Caco-2 (cell line): ENCODE results near the gene BDKRB2. TPM values are rescaled to one million over a fixed set of nuclear protein-coding genes. Genes with fewer than 3 reads are reported as not detected.

Experiments used
- BruUV-seq: library from RNA; stranded (reverse); fragments of 400-500 nt; replicated peaks from 2 replicates; lab custom pipeline; 2021; lab: Mats Ljungman, UMichigan
- CTCF ChIA-PET: fragments of 300-600 bp; sonication (Branson Sonifier 250); formaldehyde crosslinking; loops from one replicate; lab custom pipeline; 2022; ENCODE audit warnings: antibody characterized with exemption; lab: Charles Lee
- POLR2A ChIA-PET: fragments of 300-600 bp; sonication (Branson Sonifier 250); formaldehyde crosslinking; loops from one replicate; lab custom pipeline; 2022; ENCODE audit warnings: antibody characterized with exemption; lab: Charles Lee
- DNase-seq, 2 experiments: peaks; one replicate each; pipeline versions ENCODE4 v3.0.0 to v3.0.0-alpha.2; 2020 to 2022
- H3K27me3 ChIP-seq: replicated peaks from 2 replicates; pipeline ENCODE4 v1.6.0; 2011; ENCODE audit warnings: low read length; ENCODE audit not compliant: control insufficient read depth, insufficient read depth
- H3K36me3 ChIP-seq: 2 replicates; pipeline ENCODE4 v1.5.1; 2011; ENCODE audit warnings: low read length; ENCODE audit not compliant: control insufficient read depth, insufficient read depth
- H3K4me1 ChIP-seq: fragments of 250-450 bp; sonication (Bioruptor Pico); 2 replicates; pipeline ENCODE4 v1.5.1; 2020; ENCODE audit warnings: mild to moderate bottlenecking
- H3K4me3 ChIP-seq: 2 replicates; pipeline ENCODE4 v1.5.1; 2011; ENCODE audit warnings: low read depth, mild to moderate bottlenecking, control low read depth, low read length
- H3K9me3 ChIP-seq: fragments of 250-450 bp; sonication (Bioruptor Pico); 2 replicates; pipeline ENCODE4 v1.5.1; 2020; ENCODE audit warnings: mild to moderate bottlenecking, moderate library complexity
- H3K27ac Mint-ChIP-seq: one replicate; pipeline ENCODE4 v1.8.0; 2022; ENCODE audit warnings: mixed read lengths; ENCODE audit not compliant: unreplicated experiment
- H3K27me3 Mint-ChIP-seq: one replicate; pipeline ENCODE4 v1.8.0; 2022; ENCODE audit warnings: mixed read lengths; ENCODE audit not compliant: insufficient read depth, unreplicated experiment
- H3K36me3 Mint-ChIP-seq: one replicate; pipeline ENCODE4 v1.8.0; 2022; ENCODE audit warnings: mild to moderate bottlenecking, mixed read lengths; ENCODE audit not compliant: insufficient read depth, unreplicated experiment
- H3K4me1 Mint-ChIP-seq: one replicate; pipeline ENCODE4 v1.8.0; 2022; ENCODE audit warnings: low read depth, mixed read lengths; ENCODE audit not compliant: unreplicated experiment
- H3K4me3 Mint-ChIP-seq: one replicate; pipeline ENCODE4 v1.8.0; 2022; ENCODE audit warnings: mild to moderate bottlenecking, moderate library complexity, mixed read lengths; ENCODE audit not compliant: unreplicated experiment
- H3K9me3 Mint-ChIP-seq: one replicate; pipeline ENCODE4 v1.8.0; 2022; ENCODE audit warnings: mixed read lengths; ENCODE audit not compliant: unreplicated experiment
- CTCF ChIP-seq, 2 experiments: fragments of 200-600 bp in 1 of 2; IDR thresholded peaks; 1 replicate in 1 of 2; 2 replicates in 1 of 2; pipeline versions ENCODE4 v1.5.1 to v1.8.0; 2011 to 2022; ENCODE audit warnings: antibody characterized with exemption in 1 of 2, control low read depth in 1 of 2, inconsistent platforms in 1 of 2, low read depth in 1 of 2, low read length in 1 of 2, mild to moderate bottlenecking in 1 of 2, moderate library complexity in 1 of 2; ENCODE audit not compliant: insufficient read depth in 1 of 2, severe bottlenecking in 1 of 2, unreplicated experiment in 1 of 2
- intact Hi-C: fragments of 100-400 bp; cut with micrococcal nuclease; formaldehyde crosslinking; loops from one replicate; pipeline ENCODE4 v1.10.0; 2022; ENCODE audit not compliant: unreplicated experiment
- total RNA-seq: library from RNA; stranded (reverse); gene quantifications from 2 replicates; pipeline ENCODE4 v1.2.3, GENCODE V29; 2022

BDKRB2 gene
- total RNA-seq, 1 experiment from 2014 or later, result 2.0 TPM

GRCh38 chr14:96184737-96185136, 19.9 kb upstream of the BDKRB2 start:
- CTCF ChIA-PET, result no interaction called here
- H3K4me1 ChIP-seq, result no peaks in the 10 kb centered on the region
- no TSS peak for BruUV-seq
- no peaks in the 10 kb centered on the region for H3K9me3 Mint-ChIP-seq
- H3K4me3 ChIP-seq, result no peak overlapping the region
- no peaks in the 10 kb centered on the region for H3K4me1 Mint-ChIP-seq
- no peak for DNase-seq
- intact Hi-C loops, result no loop called here
- no peaks in the 10 kb centered on the region for H3K27me3 ChIP-seq
- no peak overlapping the region for H3K27ac Mint-ChIP-seq
- H3K9me3 ChIP-seq, result no peaks in the 10 kb centered on the region
- POLR2A ChIA-PET, result no interaction called here
- H3K36me3 ChIP-seq, result no peaks in the 10 kb centered on the region
- no peaks in the 10 kb centered on the region for H3K36me3 Mint-ChIP-seq
- no peak for TF ChIP-seq CTCF (IDR thresholded peaks at IDR 0.05; ENCODE audit: insufficient read depth in 1 of 2, low read depth in 1 of 2, low read length in 1 of 2, severe bottlenecking in 1 of 2, unreplicated experiment in 1 of 2)
- no peak overlapping the region for H3K4me3 Mint-ChIP-seq
- no peaks in the 10 kb centered on the region for H3K27me3 Mint-ChIP-seq

- Mint-ChIP-seq H3K9me3 (no peaks in the 10 kb centered on the region), H3K36me3 (no peaks in the 10 kb centered on the region), H3K27ac (no peak overlapping the region), H3K4me1 (no peaks in the 10 kb centered on the region), H3K4me3 (no peak overlapping the region), H3K27me3 (no peaks in the 10 kb centered on the region)
- intact Hi-C loops, result no loop called here
- Histone ChIP-seq H3K36me3 (no peaks in the 10 kb centered on the region), H3K4me1 (no peaks in the 10 kb centered on the region), H3K9me3 (no peaks in the 10 kb centered on the region), H3K4me3 (no peak overlapping the region), H3K27me3 (no peaks in the 10 kb centered on the region)
- TF ChIP-seq CTCF (IDR thresholded peaks at IDR 0.05; ENCODE audit: insufficient read depth in 1 of 2, low read depth in 1 of 2, low read length in 1 of 2, severe bottlenecking in 1 of 2, unreplicated experiment in 1 of 2), result no peak
- POLR2A ChIA-PET, result no interaction called here
- DNase-seq, result no peak
- CTCF ChIA-PET, result interaction anchor here (0.8 kb wide), 1 partner anchor 8 kb away, joined by 3 read pairs; no protein-coding TSS in a partner anchor
- BruUV-seq, result no TSS peak
Observed at GRCh38 chr14:96187216-96188031, 17.2 kb upstream of the BDKRB2 start.

- DNase-seq, result no peak
- H3K27me3 ChIP-seq, result no peaks in the 10 kb centered on the region
- POLR2A ChIA-PET, result no interaction called here
- Mint-ChIP-seq H3K27ac (no peak overlapping the region), H3K9me3 (no peaks in the 10 kb centered on the region), H3K36me3 (peaks cover 3% of the 10 kb centered on the region), H3K4me1 (peaks cover 6% of the 10 kb centered on the region), H3K4me3 (no peak overlapping the region), H3K27me3 (no peaks in the 10 kb centered on the region)
- TF ChIP-seq CTCF (IDR thresholded peaks at IDR 0.05; ENCODE audit: insufficient read depth in 1 of 2, low read depth in 1 of 2, low read length in 1 of 2, severe bottlenecking in 1 of 2, unreplicated experiment in 1 of 2), result no peak
- H3K9me3 ChIP-seq, result no peaks in the 10 kb centered on the region
- no peak overlapping the region for H3K4me3 ChIP-seq
- BruUV-seq, result no TSS peak
- CTCF ChIA-PET, result no interaction called here
- intact Hi-C loops, result no loop called here
- H3K36me3 ChIP-seq, result no peaks in the 10 kb centered on the region
- H3K4me1 ChIP-seq, result peaks cover 5% of the 10 kb centered on the region
Observed at GRCh38 chr14:96189281-96189711, 15.3 kb upstream of the BDKRB2 start.
